HFFc6 (cell line): ENCODE results near the gene KRT77. TPM values are rescaled to one million over a fixed set of nuclear protein-coding genes. Genes with fewer than 3 reads are reported as not detected.
"Not testable (repeated sequence)": the region's sequence is repeated elsewhere in the genome, so short reads cannot be mapped to it uniquely, and the experiment has no call there.

Source experiments
- DNase-seq: peaks from one replicate; pipeline ENCODE4 v3.0.0-alpha.2; 2018
- H3K27ac Mint-ChIP-seq: 2 replicates; pipeline ENCODE4 v1.8.0; 2020; ENCODE audit warnings: mild to moderate bottlenecking, mixed read lengths
- H3K27me3 Mint-ChIP-seq: 2 replicates; pipeline ENCODE4 v1.8.0; 2021; ENCODE audit warnings: mild to moderate bottlenecking, moderate library complexity, mixed read lengths; ENCODE audit not compliant: insufficient read depth
- H3K36me3 Mint-ChIP-seq: 2 replicates; pipeline ENCODE4 v1.8.0; 2021; ENCODE audit warnings: low read depth, mixed read lengths
- H3K4me1 Mint-ChIP-seq: 2 replicates; pipeline ENCODE4 v1.8.0; 2020; ENCODE audit warnings: low read depth, mixed read lengths
- H3K4me3 Mint-ChIP-seq: 2 replicates; pipeline ENCODE4 v1.8.0; 2020; ENCODE audit warnings: mild to moderate bottlenecking, moderate library complexity, mixed read lengths
- H3K9me3 Mint-ChIP-seq: 2 replicates; pipeline ENCODE4 v1.8.0; 2020; ENCODE audit warnings: mild to moderate bottlenecking, mixed read lengths
- CTCF ChIP-seq: fragments of 200-600 bp; sonication (generic); IDR thresholded peaks from 2 replicates; pipeline ENCODE4 v1.5.0; 2021; ENCODE audit warnings: antibody characterized with exemption, mild to moderate bottlenecking
- long read RNA-seq: library from polyadenylated mRNA; unstranded; transcript quantifications from one replicate; pipeline ENCODE4 v2.0.0, GENCODE V29; 2019
- total RNA-seq, 6 experiments: library from RNA; stranded (reverse); fragmentation: NEBNext Ultra II Directional; extraction: Animal tissue kit (Norgen Biotek cat#: 25700); gene quantifications; 2 replicates in 1 of 6; 3 replicates in 5 of 6; pipeline ENCODE4 v1.2.3, GENCODE V29; 2021

Gene KRT77
- total RNA-seq = not detected
- long read RNA-seq = 0 reads

- H3K4me1 Mint-ChIP-seq = no peaks in the 10 kb centered on the region
- H3K27ac Mint-ChIP-seq = no peak within 1 kb of the TSS; the same call in 1 of the 2 replicates
- no peak for TF ChIP-seq CTCF
- no peak for DNase-seq
- H3K36me3 Mint-ChIP-seq = no peaks in the 10 kb centered on the region
- no peak within 1 kb of the TSS for H3K4me3 Mint-ChIP-seq
- no peaks in the 10 kb centered on the region for H3K9me3 Mint-ChIP-seq
- peaks cover 53% of the 10 kb centered on the region for H3K27me3 Mint-ChIP-seq
Measured at GRCh38 chr12:52703424-52703823, at the start of gene KRT77. KRT77 (minus strand) TSS chr12:52703524; CDS start chr12:52703434, 90 bp downstream.

- DNase-seq = no peak
- no peak overlapping the region for H3K27ac Mint-ChIP-seq
- no peaks in the 10 kb centered on the region for H3K36me3 Mint-ChIP-seq
- no peaks in the 10 kb centered on the region for H3K4me1 Mint-ChIP-seq
- TF ChIP-seq CTCF = no peak
- H3K27me3 Mint-ChIP-seq = peaks cover 33% of the 10 kb centered on the region
- H3K9me3 Mint-ChIP-seq = no peaks in the 10 kb centered on the region
- H3K4me3 Mint-ChIP-seq = no peak overlapping the region
Measured at GRCh38 chr12:52752516-52752915, 49.2 kb upstream of the KRT77 start.

GRCh38 chr12:52751795-52752194 lies 48.5 kb upstream of the KRT77 start:
- H3K27me3 Mint-ChIP-seq = peaks cover 35% of the 10 kb centered on the region
- no peaks in the 10 kb centered on the region for H3K4me1 Mint-ChIP-seq
- TF ChIP-seq CTCF = no peak
- H3K36me3 Mint-ChIP-seq = no peaks in the 10 kb centered on the region
- H3K27ac Mint-ChIP-seq = no peak overlapping the region
- no peak for DNase-seq
- H3K4me3 Mint-ChIP-seq = no peak overlapping the region
- H3K9me3 Mint-ChIP-seq = no peaks in the 10 kb centered on the region

GRCh38 chr12:52750532-52750931 lies 47.2 kb upstream of the KRT77 start:
- not testable (repeated sequence) for H3K27ac Mint-ChIP-seq, H3K36me3 Mint-ChIP-seq, H3K4me3 Mint-ChIP-seq, DNase-seq, H3K4me1 Mint-ChIP-seq, H3K9me3 Mint-ChIP-seq
- peaks cover 42% of the 10 kb centered on the region for H3K27me3 Mint-ChIP-seq

- H3K27me3 Mint-ChIP-seq = peaks cover 46% of the 10 kb centered on the region
- DNase-seq = no peak
- no peak overlapping the region for H3K4me3 Mint-ChIP-seq
- H3K36me3 Mint-ChIP-seq = no peaks in the 10 kb centered on the region
- no peaks in the 10 kb centered on the region for H3K9me3 Mint-ChIP-seq
- H3K27ac Mint-ChIP-seq = no peak overlapping the region
- no peak for TF ChIP-seq CTCF
- no peaks in the 10 kb centered on the region for H3K4me1 Mint-ChIP-seq
Measured at GRCh38 chr12:52749827-52750226, 46.5 kb upstream of the KRT77 start.

- Mint-ChIP-seq H3K4me3 (no peak overlapping the region), H3K9me3 (no peaks in the 10 kb centered on the region), H3K36me3 (no peaks in the 10 kb centered on the region), H3K27me3 (peaks cover 46% of the 10 kb centered on the region), H3K27ac (no peak overlapping the region), H3K4me1 (no peaks in the 10 kb centered on the region)
- TF ChIP-seq CTCF = no peak
- no peak for DNase-seq
Measured at GRCh38 chr12:52748578-52748977, 45.3 kb upstream of the KRT77 start.
